ENCODE data around the gene GPS1.

GPS1 gene

GRCh38 chr17:82051776-82052637 is at the start of gene GPS1, which contains the start of gene RFNG:
TSS of gene GPS1 (plus strand) at chr17:82051898. CDS start at chr17:82051932, 34 bp downstream.
TSS of gene RFNG (minus strand) at chr17:82051811. CDS start at chr17:82051766, 45 bp downstream.
- peak; percentile 85 for ATAC-seq
- H3K4me3 Mint-ChIP-seq = peak within 1 kb of the TSS; percentile 83
- H3K4me1 Mint-ChIP-seq = peaks cover 29% of the 10 kb centered on the region
- H3K27ac Mint-ChIP-seq = peak within 1 kb of the TSS; percentile 91
- no peaks in the 10 kb centered on the region for H3K9me3 Mint-ChIP-seq
- DNase-seq (ENCODE audit: low spot score in 2 of 2) = peak; percentile 77 to 88
- peaks cover 12% of the 10 kb centered on the region for H3K36me3 Mint-ChIP-seq

GRCh38 chr17:82003411-82004381 is 48.0 kb upstream of the GPS1 start:
- DNase-seq (ENCODE audit: low spot score in 2 of 2) (no peak), ATAC-seq (peak; percentile 79)
- no peaks in the 10 kb centered on the region for H3K36me3 Mint-ChIP-seq
- no peak overlapping the region for H3K4me3 Mint-ChIP-seq
- no peaks in the 10 kb centered on the region for H3K4me1 Mint-ChIP-seq
- H3K9me3 Mint-ChIP-seq = no peaks in the 10 kb centered on the region
- H3K27ac Mint-ChIP-seq = no peak overlapping the region

- no peak for DNase-seq (ENCODE audit: low spot score in 2 of 2)
- Mint-ChIP-seq H3K4me3 (no peak overlapping the region), H3K4me1 (no peaks in the 10 kb centered on the region), H3K9me3 (no peaks in the 10 kb centered on the region), H3K27ac (no peak overlapping the region), H3K36me3 (no peaks in the 10 kb centered on the region)
- no peak for ATAC-seq
Observed at GRCh38 chr17:82004517-82005455, 46.9 kb upstream of the GPS1 start.

GRCh38 chr17:82005701-82006348 is 45.9 kb upstream of the GPS1 start:
- ATAC-seq (no peak), DNase-seq (ENCODE audit: low spot score in 2 of 2) (no peak)
- Mint-ChIP-seq H3K27ac (no peak overlapping the region), H3K9me3 (no peaks in the 10 kb centered on the region), H3K4me1 (no peaks in the 10 kb centered on the region), H3K4me3 (no peak overlapping the region), H3K36me3 (no peaks in the 10 kb centered on the region)

- H3K4me1 Mint-ChIP-seq = no peaks in the 10 kb centered on the region
- no peak for DNase-seq (ENCODE audit: low spot score in 2 of 2)
Observed at GRCh38 chr17:82006468-82007227, 45.0 kb upstream of the GPS1 start.

GRCh38 chr17:82007228-82007494 is 44.5 kb upstream of the GPS1 start:
- DNase-seq (ENCODE audit: low spot score in 2 of 2) (no peak), ATAC-seq (no peak)
- no peak overlapping the region for H3K27ac Mint-ChIP-seq
- H3K9me3 Mint-ChIP-seq = no peaks in the 10 kb centered on the region
- H3K4me3 Mint-ChIP-seq = no peak overlapping the region
- no peaks in the 10 kb centered on the region for H3K4me1 Mint-ChIP-seq
- no peaks in the 10 kb centered on the region for H3K36me3 Mint-ChIP-seq

More at GRCh38 chr17:82006468-82007227, 45.0 kb upstream of the GPS1 start:
- no peak overlapping the region for H3K27ac Mint-ChIP-seq
- no peaks in the 10 kb centered on the region for H3K9me3 Mint-ChIP-seq
- no peak overlapping the region for H3K4me3 Mint-ChIP-seq
- H3K36me3 Mint-ChIP-seq = no peaks in the 10 kb centered on the region
- no peak for ATAC-seq

- ATAC-seq (no peak), DNase-seq (ENCODE audit: low spot score in 2 of 2) (no peak)
- Mint-ChIP-seq H3K9me3 (no peaks in the 10 kb centered on the region), H3K4me1 (no peaks in the 10 kb centered on the region), H3K4me3 (no peak overlapping the region), H3K27ac (no peak overlapping the region), H3K36me3 (no peaks in the 10 kb centered on the region)
Observed at GRCh38 chr17:82007495-82008257, 44.0 kb upstream of the GPS1 start.

- no peak for ATAC-seq
- H3K4me3 Mint-ChIP-seq = no peak overlapping the region
- DNase-seq (ENCODE audit: low spot score in 2 of 2) = no peak
Observed at GRCh38 chr17:82008258-82008940, 43.3 kb upstream of the GPS1 start.

GRCh38 chr17:82008941-82009405 is 42.7 kb upstream of the GPS1 start:
- Mint-ChIP-seq H3K9me3 (no peaks in the 10 kb centered on the region), H3K4me1 (no peaks in the 10 kb centered on the region), H3K4me3 (no peak overlapping the region), H3K27ac (no peak overlapping the region), H3K36me3 (no peaks in the 10 kb centered on the region)
- ATAC-seq (no peak), DNase-seq (ENCODE audit: low spot score in 2 of 2) (no peak)

More at GRCh38 chr17:82008258-82008940, 43.3 kb upstream of the GPS1 start:
- H3K27ac Mint-ChIP-seq = no peak overlapping the region
- H3K36me3 Mint-ChIP-seq = no peaks in the 10 kb centered on the region
- H3K4me1 Mint-ChIP-seq = no peaks in the 10 kb centered on the region
- no peaks in the 10 kb centered on the region for H3K9me3 Mint-ChIP-seq

GRCh38 chr17:82009413-82009812 is 42.3 kb upstream of the GPS1 start:
- Mint-ChIP-seq H3K36me3 (no peaks in the 10 kb centered on the region), H3K9me3 (no peaks in the 10 kb centered on the region), H3K4me3 (no peak overlapping the region), H3K4me1 (no peaks in the 10 kb centered on the region), H3K27ac (no peak overlapping the region)
- no peak for DNase-seq (ENCODE audit: low spot score in 2 of 2)
- ATAC-seq = no peak

GRCh38 chr17:82010575-82011525 is 40.8 kb upstream of the GPS1 start:
- no peaks in the 10 kb centered on the region for H3K4me1 Mint-ChIP-seq
- no peak overlapping the region for H3K27ac Mint-ChIP-seq
- H3K36me3 Mint-ChIP-seq = no peaks in the 10 kb centered on the region
- no peaks in the 10 kb centered on the region for H3K9me3 Mint-ChIP-seq
- ATAC-seq (no peak), DNase-seq (ENCODE audit: low spot score in 2 of 2) (no peak)
- no peak overlapping the region for H3K4me3 Mint-ChIP-seq

- H3K27ac Mint-ChIP-seq = no peak overlapping the region
- ATAC-seq (no peak), DNase-seq (ENCODE audit: low spot score in 2 of 2) (no peak)
- no peaks in the 10 kb centered on the region for H3K36me3 Mint-ChIP-seq
- H3K4me1 Mint-ChIP-seq = no peaks in the 10 kb centered on the region
- no peaks in the 10 kb centered on the region for H3K9me3 Mint-ChIP-seq
- H3K4me3 Mint-ChIP-seq = no peak overlapping the region
Observed at GRCh38 chr17:82011617-82012187, 40.0 kb upstream of the GPS1 start.
